Spleen (tissue), 7 donors: ENCODE measurements around the gene DNM2.

Source experiments
- POLR2A ChIP-seq, 3 donors: fragments of 450-650 bp; IDR thresholded peaks; one replicate each; pipeline ENCODE4 v1.5.1; 2017; ENCODE audit warnings: antibody characterized with exemption in 3 of 3, mild to moderate bottlenecking in 1 of 3
- TF ChIP-seq, protein P1 (sequence below), 11 experiments: fragments of 200-600 bp in 7 of 11; fragments of 450-650 bp in 4 of 11; sonication (generic) in 4 of 11; IDR thresholded peaks in 8 of 11; conservative IDR thresholded peaks in 3 of 11; 1 replicate in 7 of 11; 2 replicates in 4 of 11; pipeline versions ENCODE4 v1.4.0 to v1.8.0; 2016 to 2021; ENCODE audit warnings: antibody characterized with exemption in 11 of 11, inconsistent platforms in 4 of 11, mild to moderate bottlenecking in 1 of 11
- donor health status: DM: no; HTN: no; CAD: no; lungs with moderate emphysema.
- donor health status: DM: no; HTN: no; CAD: no.
- donor health status: DM: no; HTN: no; CAD: no.

DNA sequence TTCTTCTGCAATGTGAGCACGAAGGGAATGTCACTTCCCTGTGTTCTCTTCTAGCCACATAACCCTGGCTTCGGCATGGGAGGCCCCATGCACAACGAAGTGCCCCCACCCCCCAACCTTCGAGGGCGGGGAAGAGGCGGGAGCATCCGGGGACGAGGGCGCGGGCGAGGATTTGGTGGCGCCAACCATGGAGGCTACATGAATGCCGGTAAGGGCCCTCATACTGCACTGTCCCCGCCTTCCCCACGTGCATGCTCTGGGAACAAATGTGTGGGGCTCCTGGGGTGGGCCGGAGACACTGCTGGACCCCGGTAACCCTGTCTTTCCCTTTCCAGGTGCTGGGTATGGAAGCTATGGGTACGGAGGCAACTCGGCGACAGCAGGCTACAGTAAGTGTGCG lies 34.3 kb upstream of the DNM2 start:
- TF ChIP-seq, protein P1, sequence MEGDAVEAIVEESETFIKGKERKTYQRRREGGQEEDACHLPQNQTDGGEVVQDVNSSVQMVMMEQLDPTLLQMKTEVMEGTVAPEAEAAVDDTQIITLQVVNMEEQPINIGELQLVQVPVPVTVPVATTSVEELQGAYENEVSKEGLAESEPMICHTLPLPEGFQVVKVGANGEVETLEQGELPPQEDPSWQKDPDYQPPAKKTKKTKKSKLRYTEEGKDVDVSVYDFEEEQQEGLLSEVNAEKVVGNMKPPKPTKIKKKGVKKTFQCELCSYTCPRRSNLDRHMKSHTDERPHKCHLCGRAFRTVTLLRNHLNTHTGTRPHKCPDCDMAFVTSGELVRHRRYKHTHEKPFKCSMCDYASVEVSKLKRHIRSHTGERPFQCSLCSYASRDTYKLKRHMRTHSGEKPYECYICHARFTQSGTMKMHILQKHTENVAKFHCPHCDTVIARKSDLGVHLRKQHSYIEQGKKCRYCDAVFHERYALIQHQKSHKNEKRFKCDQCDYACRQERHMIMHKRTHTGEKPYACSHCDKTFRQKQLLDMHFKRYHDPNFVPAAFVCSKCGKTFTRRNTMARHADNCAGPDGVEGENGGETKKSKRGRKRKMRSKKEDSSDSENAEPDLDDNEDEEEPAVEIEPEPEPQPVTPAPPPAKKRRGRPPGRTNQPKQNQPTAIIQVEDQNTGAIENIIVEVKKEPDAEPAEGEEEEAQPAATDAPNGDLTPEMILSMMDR (IDR thresholded peaks at IDR 0.05 in 8 of 11, conservative IDR thresholded peaks at IDR 0.05 in 3 of 11) = no peak
- no peak for TF ChIP-seq POLR2A (IDR thresholded peaks at IDR 0.05)
